Uterus (tissue), 2 donors: ENCODE results near the gene MGAT4A.

Experiments used
- CTCF ChIP-seq, 4 experiments: fragments of 200-600 bp in 2 of 4; fragments of 450-650 bp in 2 of 4; sonication (generic) in 2 of 4; IDR thresholded peaks; one replicate each; pipeline ENCODE4 v1.5.1; 2016 to 2019; ENCODE audit warnings: antibody characterized with exemption in 4 of 4, mild to moderate bottlenecking in 2 of 4, moderate library complexity in 1 of 4
- POLR2A ChIP-seq, 2 donors: fragments of 450-650 bp; IDR thresholded peaks; one replicate each; pipeline ENCODE4 v1.6.1; 2016; ENCODE audit warnings: antibody characterized with exemption in 2 of 2, mild to moderate bottlenecking in 1 of 2, moderate library complexity in 1 of 2

GRCh38 chr2:98649992-98650375 lies 80.9 kb downstream of the MGAT4A start:
- TF ChIP-seq CTCF (IDR thresholded peaks at IDR 0.05) (no peak), POLR2A (IDR thresholded peaks at IDR 0.05) (no peak)
